HUDEP-2 (cell line): ENCODE data around the gene MAJIN.
A peak's percentile ranks its signal among the peaks of the same experiment; 100 is the strongest.
"Not testable (repeated sequence)": the region's sequence is repeated elsewhere in the genome, so short reads cannot be mapped to it uniquely, and the experiment has no call there.

Source experiments
- DNase-seq, 76 experiments: peaks; one replicate each; lab custom pipeline; 2025; ENCODE audit not compliant: unreplicated experiment in 76 of 76; lab: John Stamatoyannopoulos, UW

MAJIN gene

GRCh38 chr11:64971421-64972233 lies at the start of gene MAJIN:
TSS of gene MAJIN (minus strand) at chr11:64972108. CDS start at chr11:64959405, 12,703 bp downstream.
- peak in 73 of 76 experiments; percentile 15 to 94 (median 80) for DNase-seq

- DNase-seq = no peak
These were observed 49.6 kb upstream of the MAJIN start for GRCh38 chr11:65021509-65021908.

GRCh38 chr11:65021003-65021402 lies 49.1 kb upstream of the MAJIN start:
- DNase-seq = no peak

- no peak for DNase-seq
These were observed 47.9 kb upstream of the MAJIN start for GRCh38 chr11:65019824-65020223.

GRCh38 chr11:65017937-65018336 lies 46.0 kb upstream of the MAJIN start:
- no peak for DNase-seq

DNA sequence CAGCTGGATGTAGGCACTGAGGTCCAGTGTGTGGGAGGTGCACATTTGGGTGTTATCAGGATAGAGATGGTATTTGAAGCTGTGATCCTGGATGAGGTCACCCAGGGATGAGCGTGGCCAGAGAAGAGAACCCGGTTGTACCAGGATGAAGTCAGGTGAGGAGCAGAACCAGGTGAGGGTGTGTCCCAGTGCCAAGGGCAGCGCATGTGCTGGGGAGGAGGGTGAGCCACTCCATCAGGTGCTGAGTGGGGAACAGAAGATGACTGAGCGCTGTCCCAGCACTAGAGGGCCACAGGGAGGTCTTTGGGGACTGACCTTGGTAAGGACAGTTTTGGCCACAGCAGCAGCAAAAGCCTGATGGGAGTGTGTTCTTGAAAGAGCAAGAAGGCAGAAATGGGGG lies 44.8 kb upstream of the MAJIN start:
- DNase-seq = peak in 5 of 76 experiments; percentile 3 to 31 (median 20)

DNA sequence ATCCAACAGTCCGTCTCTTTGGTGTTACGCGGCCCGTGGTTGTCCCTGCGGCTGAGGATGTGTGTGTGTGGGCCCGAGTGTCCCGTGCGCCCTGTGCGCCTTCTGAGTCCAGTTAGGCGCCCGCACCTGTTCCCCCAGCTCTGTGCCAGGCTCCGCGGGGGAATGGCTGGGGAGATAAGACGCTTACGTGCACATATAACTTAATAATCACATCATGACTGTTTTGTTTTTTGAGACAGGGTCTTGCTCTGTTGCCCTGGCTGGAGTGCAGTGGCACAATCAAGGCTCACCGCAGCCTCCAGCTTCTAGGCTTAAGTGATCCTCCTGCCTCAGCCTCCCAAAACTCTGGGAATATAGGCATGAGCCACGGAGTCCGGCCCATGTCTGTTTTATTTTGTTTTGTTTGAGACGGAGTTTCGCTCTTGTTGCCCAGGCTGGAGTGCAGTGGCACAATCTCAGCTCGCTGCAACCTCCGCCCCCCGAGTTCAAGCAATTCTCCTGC lies 42.9 kb upstream of the MAJIN start:
- DNase-seq = peak in 22 of 76 experiments; percentile 22 to 70 (median 45)

GRCh38 chr11:65013888-65014725 lies 42.2 kb upstream of the MAJIN start, which contains the start of gene ARL2:
TSS of gene ARL2 (plus strand) at chr11:65014160. CDS start at chr11:65014208, 48 bp downstream.
- DNase-seq = peak in 74 of 76 experiments; percentile 41 to 95 (median 81)

GRCh38 chr11:65013130-65013887 lies 41.4 kb upstream of the MAJIN start:
- DNase-seq = peak in 73 of 76 experiments; percentile 53 to 92 (median 82)

GRCh38 chr11:65008873-65009272 lies 37.0 kb upstream of the MAJIN start:
- DNase-seq = no peak

DNA sequence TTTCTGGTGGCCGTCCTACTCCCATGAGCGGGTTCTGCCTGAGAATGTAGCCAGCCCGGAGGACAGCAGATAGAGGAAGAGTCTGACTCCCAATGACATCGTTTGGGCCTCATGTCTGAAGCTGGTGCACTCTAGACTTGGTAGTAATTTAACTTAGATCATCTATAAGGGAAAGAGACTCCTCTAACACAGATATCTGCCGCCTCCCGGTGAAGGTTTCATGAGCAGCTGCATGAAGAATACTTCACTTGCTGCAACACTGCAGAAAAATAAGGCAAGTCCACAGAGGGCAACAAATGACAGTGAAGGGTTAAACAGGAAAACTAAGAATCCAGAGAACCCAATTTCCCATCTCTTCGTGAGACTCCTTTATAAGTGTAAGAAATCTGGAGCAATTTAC lies 36.1 kb upstream of the MAJIN start:
- no peak for DNase-seq

DNA sequence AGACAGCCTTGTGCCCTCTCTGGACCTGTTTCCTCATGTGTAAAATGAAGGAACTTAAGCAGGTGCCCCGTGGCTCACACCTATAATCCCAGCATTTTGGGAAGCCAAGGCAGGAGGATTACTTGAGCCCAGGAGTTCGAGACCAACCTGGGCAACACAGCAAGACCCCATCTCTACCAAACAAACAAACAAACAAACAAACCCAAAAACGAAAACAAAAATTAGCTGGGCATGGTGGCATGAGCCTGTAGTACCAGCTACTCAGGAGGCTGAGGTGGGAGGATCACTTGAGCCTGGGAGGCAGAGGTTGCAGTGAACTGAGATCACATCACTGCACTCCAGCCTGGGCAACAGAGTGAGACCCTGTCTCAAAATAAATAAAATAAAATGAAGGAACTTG lies 32.1 kb upstream of the MAJIN start:
- not testable (repeated sequence) for DNase-seq

- DNase-seq = no peak
These were observed 31.4 kb upstream of the MAJIN start for GRCh38 chr11:65003282-65003681.

GRCh38 chr11:65002706-65003105 lies 30.8 kb upstream of the MAJIN start:
- no peak for DNase-seq

- no peak for DNase-seq
These were observed 27.6 kb upstream of the MAJIN start for GRCh38 chr11:64999478-64999877.

- no peak for DNase-seq
These were observed 27.0 kb upstream of the MAJIN start for GRCh38 chr11:64998690-64999431.

- DNase-seq = peak in 1 of 76 experiments; percentile 4
These were observed 26.2 kb upstream of the MAJIN start for GRCh38 chr11:64998141-64998540.

- peak in 19 of 76 experiments; percentile 3 to 27 (median 19) for DNase-seq
These were observed 24.9 kb upstream of the MAJIN start, which contains the start of gene BATF2 for GRCh38 chr11:64996710-64997380. TSS of gene BATF2 (minus strand) at chr11:64996971. CDS start at chr11:64996914, 57 bp downstream.

DNA sequence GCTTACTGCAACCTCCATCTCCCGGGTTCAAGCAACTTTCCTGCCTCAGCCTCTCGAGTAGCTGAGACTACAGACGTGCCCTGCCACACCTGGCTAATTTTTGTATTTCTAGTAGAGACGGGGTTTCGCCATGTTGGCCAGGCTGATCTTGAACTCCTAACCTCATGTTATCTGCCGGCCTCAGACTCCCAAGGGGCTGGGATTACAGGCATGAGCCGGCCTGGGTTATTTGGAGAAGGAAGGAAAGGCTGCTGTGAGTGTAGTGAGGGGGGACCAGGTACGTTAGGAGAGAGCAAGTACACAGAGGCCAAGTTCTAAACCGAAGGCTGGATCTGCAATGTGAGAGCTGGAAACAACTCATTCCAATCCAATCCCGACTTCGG lies 24.4 kb upstream of the MAJIN start:
- DNase-seq = no peak
